H1 (cell line): ENCODE results near the gene DNAJB12. TPM values are rescaled to one million over a fixed set of nuclear protein-coding genes. Genes with fewer than 3 reads are reported as not detected.

Experiments
- CTCF ChIA-PET: fragments of 300-600 bp; sonication (Branson Sonifier 250); formaldehyde crosslinking; loops from one replicate; lab custom pipeline; 2021; ENCODE audit not compliant: partially characterized antibody; lab: Charles Lee
- POLR2A ChIA-PET: fragments of 300-600 bp; sonication (Branson Sonifier 250); formaldehyde crosslinking; loops from one replicate; lab custom pipeline; 2021; ENCODE audit warnings: inconsistent platforms; ENCODE audit not compliant: partially characterized antibody; lab: Charles Lee
- DNase-seq, 2 experiments: peaks; one replicate each; pipeline versions ENCODE4 v3.0.0 to v3.0.0-alpha.2; 2010 to 2022; ENCODE audit warnings: low spot score in 2 of 2, low read depth in 1 of 2, mixed read lengths in 1 of 2
- FAIRE-seq: peaks from 2 replicates; lab custom pipeline; 2011; peaks lifted over from hg19 to GRCh38; lab: Jason Lieb, UNC
- H2AFZ ChIP-seq: 2 replicates; pipeline ENCODE4 v1.8.1; 2012; ENCODE audit warnings: low read length, inconsistent platforms
- H2AK5ac ChIP-seq: 2 replicates; pipeline ENCODE4 v1.6.1; 2013; ENCODE audit warnings: low read depth, low read length
- H2BK120ac ChIP-seq: replicated peaks from 2 replicates; pipeline ENCODE3; 2013; ENCODE audit warnings: low read depth, low read length, inconsistent platforms
- H2BK12ac ChIP-seq: 2 replicates; pipeline ENCODE4 v1.6.1; 2013; ENCODE audit warnings: low read depth, low read length
- H2BK15ac ChIP-seq: 2 replicates; pipeline ENCODE4 v1.6.1; 2013; ENCODE audit warnings: low read length
- H2BK20ac ChIP-seq: 2 replicates; pipeline ENCODE4 v1.6.1; 2013; ENCODE audit warnings: low read length
- H2BK5ac ChIP-seq: 2 replicates; pipeline ENCODE4 v1.6.1; 2013; ENCODE audit warnings: low read depth, low read length
- H3K14ac ChIP-seq: 2 replicates; pipeline ENCODE4 v1.6.1; 2013; ENCODE audit warnings: inconsistent platforms; ENCODE audit not compliant: insufficient read length
- H3K18ac ChIP-seq: 2 replicates; pipeline ENCODE4 v1.6.1; 2013; ENCODE audit warnings: low read length; ENCODE audit errors: extremely low read depth
- H3K23ac ChIP-seq: 2 replicates; pipeline ENCODE4 v1.6.1; 2013; ENCODE audit warnings: inconsistent platforms; ENCODE audit not compliant: insufficient read length
- H3K23me2 ChIP-seq: 2 replicates; pipeline ENCODE4 v1.6.1; 2013; ENCODE audit warnings: low read depth, low read length
- H3K27ac ChIP-seq: 2 replicates; pipeline ENCODE4 v1.6.1; 2011; ENCODE audit warnings: low read depth, low read length, inconsistent platforms
- H3K27me3 ChIP-seq, 4 experiments: replicated peaks in 1 of 4; 1 replicate in 1 of 4; 2 replicates in 3 of 4; pipeline versions ENCODE4 v1.6.1 to v1.8.1; 2011 to 2013; ENCODE audit warnings: low read length in 3 of 4, mild to moderate bottlenecking in 3 of 4, inconsistent platforms in 2 of 4, mixed read lengths in 2 of 4, moderate library complexity in 1 of 4; ENCODE audit not compliant: control insufficient read depth in 3 of 4, insufficient read depth in 3 of 4; ENCODE audit errors: extremely low read depth in 1 of 4
- H3K36me3 ChIP-seq, 4 experiments: 2 replicates each; pipeline versions ENCODE4 v1.6.1 to v1.8.1; 2011 to 2013; ENCODE audit warnings: mild to moderate bottlenecking in 4 of 4, low read length in 3 of 4, moderate library complexity in 2 of 4, control low read depth in 1 of 4, inconsistent platforms in 1 of 4; ENCODE audit not compliant: insufficient read depth in 4 of 4, control insufficient read depth in 2 of 4
- H3K4ac ChIP-seq: replicated peaks from 2 replicates; pipeline ENCODE3; 2013; ENCODE audit warnings: low read length, low read depth, mixed read lengths, inconsistent platforms; ENCODE audit not compliant: insufficient read length
- H3K4me1 ChIP-seq, 4 experiments: replicated peaks in 1 of 4; 1 replicate in 1 of 4; 2 replicates in 3 of 4; pipeline versions ENCODE4 v1.6.1 to v1.8.1; 2011 to 2013; ENCODE audit warnings: low read length in 3 of 4, inconsistent platforms in 2 of 4, mixed read lengths in 1 of 4; ENCODE audit not compliant: insufficient read depth in 4 of 4, control insufficient read depth in 3 of 4
- H3K4me2 ChIP-seq, 2 experiments: 2 replicates each; pipeline versions ENCODE4 v1.6.1 to v1.8.1; 2011 to 2013; ENCODE audit warnings: low read depth in 2 of 2, low read length in 2 of 2, control low read depth in 1 of 2, inconsistent platforms in 1 of 2, mild to moderate bottlenecking in 1 of 2; ENCODE audit not compliant: insufficient read depth in 1 of 2
- H3K4me3 ChIP-seq, 4 experiments: fragments of 200-600, 300-600 bp in 1 of 4; sonication (generic), shearing (Covaris generic), sonication (Bioruptor Twin) in 1 of 4; 2 replicates each; pipeline versions ENCODE4 v1.5.1 to v1.8.1; 2011 to 2016; ENCODE audit warnings: low read length in 4 of 4, low read depth in 3 of 4, control low read depth in 2 of 4, inconsistent platforms in 2 of 4, mild to moderate bottlenecking in 2 of 4, mixed read lengths in 1 of 4, moderate library complexity in 1 of 4; ENCODE audit not compliant: insufficient read depth in 2 of 4; ENCODE audit errors: extremely low read depth in 1 of 4
- H3K56ac ChIP-seq: replicated peaks from 2 replicates; pipeline ENCODE3; 2013; ENCODE audit warnings: low read depth, mild to moderate bottlenecking, mixed read lengths, low read length, inconsistent platforms; ENCODE audit not compliant: insufficient read length
- H3K79me1 ChIP-seq: 2 replicates; pipeline ENCODE4 v1.6.1; 2013; ENCODE audit warnings: low read depth, low read length, control low read depth
- H3K79me2 ChIP-seq, 2 experiments: 2 replicates each; pipeline versions ENCODE4 v1.6.1 to v1.8.1; 2012 to 2013; ENCODE audit warnings: low read length in 2 of 2, mild to moderate bottlenecking in 2 of 2, inconsistent platforms in 1 of 2; ENCODE audit not compliant: insufficient read depth in 2 of 2, control insufficient read depth in 1 of 2
- H3K9ac ChIP-seq, 4 experiments: replicated peaks in 1 of 4; 1 replicate in 1 of 4; 2 replicates in 3 of 4; pipeline versions ENCODE4 v1.6.1 to v1.8.1; 2011 to 2013; ENCODE audit warnings: low read depth in 3 of 4, low read length in 3 of 4, control low read depth in 2 of 4, mild to moderate bottlenecking in 2 of 4, moderate library complexity in 2 of 4, inconsistent platforms in 1 of 4; ENCODE audit errors: extremely low read depth in 1 of 4
- H3K9me3 ChIP-seq, 2 experiments: 2 replicates each; pipeline versions ENCODE4 v1.6.1 to v1.8.1; 2012 to 2013; ENCODE audit warnings: mild to moderate bottlenecking in 2 of 2, moderate library complexity in 2 of 2, control low read depth in 1 of 2, inconsistent platforms in 1 of 2, low read depth in 1 of 2, low read length in 1 of 2, mixed read lengths in 1 of 2; ENCODE audit not compliant: insufficient read depth in 2 of 2
- H4K20me1 ChIP-seq, 2 experiments: replicated peaks in 1 of 2; 2 replicates each; pipeline versions ENCODE3 to v1.8.1; 2011 to 2013; ENCODE audit warnings: inconsistent platforms in 2 of 2, low read length in 2 of 2, mild to moderate bottlenecking in 1 of 2; ENCODE audit not compliant: insufficient read depth in 2 of 2, control insufficient read depth in 1 of 2
- H4K5ac ChIP-seq: 2 replicates; pipeline ENCODE4 v1.6.1; 2013; ENCODE audit warnings: low read length, low read depth, mixed read lengths, inconsistent platforms; ENCODE audit not compliant: insufficient read length
- H4K8ac ChIP-seq: 2 replicates; pipeline ENCODE4 v1.8.0; 2013; ENCODE audit warnings: mild to moderate bottlenecking, moderate library complexity, low read length, inconsistent platforms; ENCODE audit not compliant: insufficient read depth; ENCODE audit errors: extremely low read depth
- H4K91ac ChIP-seq: replicated peaks from 2 replicates; pipeline ENCODE3; 2013; ENCODE audit warnings: low read length, mixed read lengths, inconsistent platforms; ENCODE audit not compliant: insufficient read length
- CBX8 ChIP-seq: fragments of 300-800, 300-1000 bp; sonication (generic); IDR thresholded peaks from 2 replicates; pipeline ENCODE4 v1.7.1; 2016; ENCODE audit warnings: low read depth, low read length, borderline replicate concordance
- WGBS, 2 experiments: shearing (Covaris generic) in 1 of 2; methylation state at CpG; one replicate each; pipeline versions ENCODE4 v1.1.6 to v1.1.7; 2013 to 2015; ENCODE audit warnings: low lambda C conversion rate in 2 of 2, mixed read lengths in 2 of 2, inconsistent platforms in 1 of 2, low coverage in 1 of 2, missing lambda C conversion rate in 1 of 2; ENCODE audit not compliant: insufficient replicate concordance in 2 of 2, insufficient coverage in 1 of 2, insufficient read length in 1 of 2; ENCODE audit errors: extremely low coverage in 1 of 2, missing lambda C conversion rate in 1 of 2; 5-methylcytosine and 5-hydroxymethylcytosine counted together
- polyA plus RNA-seq, 7 experiments: library from polyadenylated mRNA; depleted of rRNA in 3 of 7; stranded (reverse) in 5 of 7; unstranded in 2 of 7; fragments of >200 nt in 5 of 7; fragments of 200-250 nt in 2 of 7; gene quantifications; 1 replicate in 5 of 7; 2 replicates in 1 of 7; 4 replicates in 1 of 7; pipeline versions ENCODE4 v1.2.1 to v1.2.3, GENCODE V29; 2011 to 2013; ENCODE audit warnings: missing spikeins in 2 of 7, mixed read lengths in 2 of 7
- total RNA-seq: library from RNA; stranded (reverse); fragmentation: NEBNext Ultra II Directional; extraction: Animal tissue kit (Norgen Biotek cat#: 25700); gene quantifications from 2 replicates; pipeline ENCODE4 v1.2.1, GENCODE V29; 2021

The DNAJB12 gene
- total and polyA plus RNA-seq, 2 of the 8 experiments (the other 6 are each of a cell fraction or from before 2014, with no cell fraction given): 10.8 to 20.5 TPM

DNA sequence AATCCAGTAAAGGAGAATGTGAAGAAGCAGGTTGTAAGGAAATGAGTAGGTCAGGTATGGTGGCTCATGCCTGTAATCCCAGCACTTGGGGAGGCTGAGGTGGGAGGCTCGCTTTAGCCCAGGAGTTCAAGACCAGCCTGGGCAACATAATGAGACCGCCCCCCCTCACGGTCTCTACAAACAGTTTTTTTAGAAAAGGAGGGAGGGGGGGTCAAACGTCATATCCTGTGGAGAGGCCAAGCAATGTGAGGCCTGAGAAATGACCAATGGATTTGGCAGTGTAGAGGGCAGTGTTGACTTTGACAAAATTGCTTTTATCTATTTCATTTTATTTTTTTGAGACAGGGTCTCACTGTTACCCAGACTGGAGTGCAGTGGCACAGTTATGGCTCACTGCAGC is 2.3 kb upstream of the DNAJB12 start:
- peaks cover 5 to 7% (median 6%) of the 10 kb centered on the region in 4 experiments; a peak in 6 of 7 replicates for H3K4me1 ChIP-seq
- H2BK12ac ChIP-seq: no peak overlapping the region

More for the DNA sequence above, 2.3 kb upstream of the DNAJB12 start:
- FAIRE-seq: no peak
- Histone ChIP-seq H4K20me1 (no peaks in the 10 kb centered on the region), H3K4me2 (no peak overlapping the region), H2BK20ac (no peak overlapping the region), H2BK120ac (no peak overlapping the region), H3K56ac (no peak overlapping the region), H3K27me3 (no peaks in the 10 kb centered on the region), H3K36me3 (peaks cover 0 to 3% (median 0%) of the 10 kb centered on the region in 4 experiments; a peak in 1 of 8 replicates), H4K91ac (no peak overlapping the region), H3K23me2 (peaks cover 7% of the 10 kb centered on the region; the same call in 1 of the 2 replicates), H3K79me1 (peaks cover 11% of the 10 kb centered on the region), H3K14ac (no peak overlapping the region), H3K79me2 (peaks cover 8 to 22% of the 10 kb centered on the region in 2 experiments; a peak in 3 of 4 replicates), H2BK5ac (no peak overlapping the region), H2BK15ac (no peak overlapping the region), H3K9me3 (no peaks in the 10 kb centered on the region), H3K23ac (no peak overlapping the region), H4K8ac (no peak overlapping the region), H4K5ac (no peak overlapping the region), H3K18ac (no peak overlapping the region), H3K4me3 (no peak overlapping the region), H3K9ac (no peak overlapping the region), H2AK5ac (no peak overlapping the region), H3K4ac (no peak overlapping the region), H2AFZ (no peak overlapping the region), H3K27ac (no peak overlapping the region)
- TF ChIP-seq CBX8: no peak
- ChIA-PET CTCF (no interaction called here), POLR2A (no interaction called here)
- no peak for DNase-seq
- 89% methylated on average over 4 of the region's 4 CpGs; no CpG with 5 or more reads in 1 of the 2 experiments for WGBS, 2 experiments
